Measurements from ENCODE around the gene THG1L.

- TF ChIP-seq CTCF (conservative IDR thresholded peaks at IDR 0.05) (no peak), ZFX (IDR thresholded peaks at IDR 0.05) (no peak)
These were observed 20.8 kb upstream of the THG1L start for GRCh38 chr5:157710431-157710830.
